OCI-LY3 (cell line): ENCODE results near the gene ABCC12.

Experiments
- EZH2phosphoT487 ChIP-seq: fragments of 200-600 bp; shearing (Covaris generic); IDR thresholded peaks from 2 replicates; pipeline ENCODE4 v1.6.1; 2018; ENCODE audit warnings: antibody characterized with exemption, mixed run types, low read depth
- TF ChIP-seq, protein P1 (sequence below): fragments of 200-600, 300-600 bp; sonication (generic); IDR thresholded peaks from 2 replicates; pipeline ENCODE4 v1.5.1; 2014; ENCODE audit warnings: antibody characterized with exemption, low read length, low read depth

DNA sequence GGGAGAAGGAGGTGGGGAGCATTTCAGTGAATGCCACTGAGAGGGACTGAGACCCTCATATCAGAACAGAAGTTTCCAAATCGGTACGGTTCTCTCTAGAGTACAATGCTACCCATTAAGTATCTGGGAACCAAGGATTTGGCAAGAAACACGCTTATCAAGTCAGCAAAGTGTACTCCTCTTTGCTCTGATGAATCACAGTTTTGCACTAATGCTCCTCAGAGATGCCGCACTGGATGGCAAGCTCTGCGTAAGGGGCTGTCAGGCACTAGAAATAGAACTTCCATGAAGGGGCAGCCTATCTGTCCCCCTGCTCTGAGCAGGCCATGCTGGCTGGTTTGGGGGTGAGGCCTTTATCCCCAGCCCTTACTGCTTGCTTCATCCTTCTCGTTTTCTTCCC, 4.8 kb upstream of the ABCC12 start:
- TF ChIP-seq, protein P1, sequence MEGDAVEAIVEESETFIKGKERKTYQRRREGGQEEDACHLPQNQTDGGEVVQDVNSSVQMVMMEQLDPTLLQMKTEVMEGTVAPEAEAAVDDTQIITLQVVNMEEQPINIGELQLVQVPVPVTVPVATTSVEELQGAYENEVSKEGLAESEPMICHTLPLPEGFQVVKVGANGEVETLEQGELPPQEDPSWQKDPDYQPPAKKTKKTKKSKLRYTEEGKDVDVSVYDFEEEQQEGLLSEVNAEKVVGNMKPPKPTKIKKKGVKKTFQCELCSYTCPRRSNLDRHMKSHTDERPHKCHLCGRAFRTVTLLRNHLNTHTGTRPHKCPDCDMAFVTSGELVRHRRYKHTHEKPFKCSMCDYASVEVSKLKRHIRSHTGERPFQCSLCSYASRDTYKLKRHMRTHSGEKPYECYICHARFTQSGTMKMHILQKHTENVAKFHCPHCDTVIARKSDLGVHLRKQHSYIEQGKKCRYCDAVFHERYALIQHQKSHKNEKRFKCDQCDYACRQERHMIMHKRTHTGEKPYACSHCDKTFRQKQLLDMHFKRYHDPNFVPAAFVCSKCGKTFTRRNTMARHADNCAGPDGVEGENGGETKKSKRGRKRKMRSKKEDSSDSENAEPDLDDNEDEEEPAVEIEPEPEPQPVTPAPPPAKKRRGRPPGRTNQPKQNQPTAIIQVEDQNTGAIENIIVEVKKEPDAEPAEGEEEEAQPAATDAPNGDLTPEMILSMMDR = no peak
- no peak for TF ChIP-seq EZH2phosphoT487
